Measurements from ENCODE around the gene CDIP1. TPM values are rescaled to one million over a fixed set of nuclear protein-coding genes. Genes with fewer than 3 reads are reported as not detected.

CDIP1 gene
- total RNA-seq, 1 donor from 2014 or later: 6.0 TPM

DNA sequence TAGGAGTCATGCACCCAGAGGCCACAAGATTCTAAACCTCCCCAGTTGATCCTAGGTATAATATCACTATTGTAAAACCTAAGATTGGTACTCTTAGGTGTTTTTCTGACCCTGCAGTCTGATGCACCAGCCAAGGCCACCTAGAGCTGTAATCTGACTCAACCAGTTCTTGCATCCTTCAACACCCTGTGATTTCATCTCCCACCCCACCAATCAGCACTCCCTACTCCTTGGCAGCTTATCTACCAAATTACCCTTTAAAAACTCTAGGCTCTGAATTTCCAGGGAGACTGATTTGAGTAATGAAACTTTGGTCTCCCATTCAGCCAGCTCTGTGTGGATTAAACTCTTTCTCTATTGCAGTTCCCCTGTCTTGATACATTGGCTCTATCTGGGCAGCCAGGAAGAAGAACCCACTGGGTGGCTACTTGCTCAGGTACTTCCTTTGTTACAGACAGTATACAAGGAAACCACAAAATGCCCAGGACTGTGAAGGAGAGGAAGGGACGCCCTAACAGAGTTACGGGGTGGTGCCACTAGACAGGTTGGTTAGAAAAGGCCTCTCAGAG, 1.2 kb upstream of the CDIP1 start:
- no peak for DNase-seq (ENCODE audit: low read depth in 2 of 2)

DNA sequence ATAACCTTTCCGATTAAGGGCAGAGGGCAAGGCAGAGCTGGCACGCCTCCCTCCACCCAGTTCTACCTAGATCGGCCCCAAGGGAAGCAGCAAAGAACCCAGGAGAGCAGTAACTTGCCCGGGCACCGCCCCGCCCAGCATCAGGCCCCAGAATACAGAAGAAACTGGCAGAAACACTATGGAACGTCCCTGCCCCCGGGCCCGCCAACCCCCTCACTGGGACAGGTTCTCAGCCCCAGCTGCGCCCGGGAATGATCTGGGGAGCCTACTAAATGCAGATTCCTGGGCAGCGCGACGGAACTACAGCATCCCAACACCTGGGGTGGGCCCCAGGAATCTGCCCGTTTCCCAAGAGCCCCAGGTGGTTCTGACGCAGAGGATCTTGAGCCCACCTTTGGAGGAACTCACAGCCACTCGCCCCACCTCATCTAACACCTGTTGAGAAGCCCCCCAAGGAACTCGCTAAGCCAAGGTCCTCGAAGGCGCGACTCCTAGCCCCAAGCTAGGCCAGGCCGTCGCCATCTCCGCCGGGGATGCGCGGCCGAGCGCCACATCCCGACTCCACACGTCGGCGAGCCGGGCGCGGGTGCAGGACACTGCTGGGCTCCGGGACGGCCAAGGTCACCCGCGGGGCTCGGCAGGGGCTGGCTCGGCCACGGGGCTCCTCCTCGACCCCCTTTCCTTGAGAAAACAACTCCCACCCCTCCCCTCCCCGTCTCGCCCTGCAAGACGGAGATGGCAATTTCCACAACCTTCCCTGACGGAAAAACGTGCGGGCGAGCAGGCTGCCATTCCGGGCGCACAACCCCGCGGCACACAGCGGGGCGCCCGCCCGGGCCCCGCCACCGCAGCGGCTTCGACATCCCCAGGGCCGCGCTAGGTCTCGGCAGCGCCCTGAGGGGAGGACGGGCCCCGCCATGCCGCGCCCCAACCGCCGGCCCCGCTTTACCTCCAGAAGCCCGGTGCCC, 913 bp downstream of the CDIP1 start:
- DNase-seq (ENCODE audit: low read depth in 2 of 2): peak; percentile 21 to 30

GRCh38 chr16:4536391-4537106, 2.0 kb downstream of the CDIP1 start:
- no peak for DNase-seq (ENCODE audit: low read depth in 2 of 2)

DNA sequence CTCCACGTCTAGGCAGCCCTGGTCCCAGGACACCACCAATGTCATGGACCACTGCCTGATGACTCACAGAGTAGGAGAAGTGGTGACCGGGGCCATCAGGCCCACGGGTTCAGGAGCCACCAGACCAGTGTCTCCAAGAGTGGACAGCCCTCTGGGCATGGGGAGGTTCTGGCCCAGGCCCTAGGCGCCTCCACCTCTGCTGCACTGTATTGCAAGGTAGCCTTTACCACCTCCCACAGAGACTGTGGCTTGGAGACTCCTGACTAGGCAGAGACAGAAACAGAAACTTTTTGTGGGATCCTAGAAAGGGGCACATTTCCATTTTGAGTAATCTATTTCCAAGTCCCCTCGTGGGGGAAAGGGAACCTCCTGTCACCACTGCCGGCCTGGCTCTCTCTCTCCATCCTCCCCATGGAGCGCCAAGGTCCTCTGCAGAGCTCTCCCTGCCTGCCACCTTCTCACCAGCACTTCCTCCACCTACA, 2.9 kb downstream of the CDIP1 start:
- DNase-seq (ENCODE audit: low read depth in 2 of 2): no peak

GRCh38 chr16:4534151-4534790, 4.3 kb downstream of the CDIP1 start:
- DNase-seq (ENCODE audit: low read depth in 2 of 2): peak in 1 of 2 donors; percentile 70

- DNase-seq (ENCODE audit: low read depth in 2 of 2): no peak
Observed at GRCh38 chr16:4533490-4533889, 5.1 kb downstream of the CDIP1 start.

GRCh38 chr16:4532238-4532637, 6.3 kb downstream of the CDIP1 start:
- DNase-seq (ENCODE audit: low read depth in 2 of 2): no peak

- DNase-seq (ENCODE audit: low read depth in 2 of 2): no peak
Observed at GRCh38 chr16:4531811-4532210, 6.8 kb downstream of the CDIP1 start.

DNA sequence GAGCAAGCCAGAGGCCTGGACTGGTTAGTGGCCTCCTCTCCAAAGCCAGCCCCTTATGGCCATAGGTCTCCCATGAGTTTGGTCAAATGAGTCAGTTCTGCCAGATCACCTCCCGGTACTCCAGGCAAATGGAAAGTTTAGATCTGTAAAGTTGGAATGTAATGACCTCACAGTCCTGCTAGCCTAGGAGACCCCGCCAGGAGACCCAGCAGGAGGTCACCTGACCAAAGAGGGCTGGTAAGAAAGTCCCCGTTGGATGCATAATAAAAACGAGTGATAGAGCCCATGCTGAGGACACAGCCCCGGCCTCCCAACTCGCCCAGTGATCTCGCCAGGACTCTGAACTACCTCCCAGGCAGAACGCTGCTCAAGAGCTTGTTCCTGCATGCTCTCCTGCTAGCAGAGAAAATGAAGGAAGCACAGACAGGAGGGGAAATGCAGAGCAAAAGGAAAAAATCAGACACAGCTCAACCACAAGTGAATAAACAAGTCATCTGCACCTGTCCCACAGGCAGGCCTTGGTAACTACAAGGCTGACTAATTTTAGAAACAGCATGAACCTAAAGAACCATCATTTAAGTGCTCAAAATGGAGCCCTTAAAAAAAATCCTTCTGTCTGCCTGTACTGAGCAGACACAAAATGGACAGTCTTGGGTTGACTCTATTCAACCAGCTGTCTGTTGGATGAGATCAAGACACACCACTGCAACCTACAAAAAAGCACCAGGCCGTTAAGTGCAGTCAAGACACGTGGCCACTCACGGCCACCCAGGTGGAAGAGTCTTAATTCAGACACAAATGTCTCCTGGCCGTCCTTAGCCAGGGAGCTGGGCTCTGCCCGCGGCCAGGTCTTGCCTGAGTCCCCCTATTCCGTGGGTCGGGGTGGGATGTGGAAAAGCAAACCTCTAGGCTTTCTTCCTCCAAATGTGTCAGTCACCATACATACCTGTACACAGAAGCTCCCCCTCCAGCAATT, 9.2 kb downstream of the CDIP1 start:
- peak in 1 of 2 donors; percentile 69 for DNase-seq (ENCODE audit: low read depth in 2 of 2)

GRCh38 chr16:4525634-4526277, 12.8 kb downstream of the CDIP1 start:
- no peak for DNase-seq (ENCODE audit: low read depth in 2 of 2)

GRCh38 chr16:4525069-4525468, 13.5 kb downstream of the CDIP1 start:
- DNase-seq (ENCODE audit: low read depth in 2 of 2): no peak

GRCh38 chr16:4524571-4524970, 14.0 kb downstream of the CDIP1 start:
- no peak for DNase-seq (ENCODE audit: low read depth in 2 of 2)

GRCh38 chr16:4523686-4524085, 14.9 kb downstream of the CDIP1 start:
- no peak for DNase-seq (ENCODE audit: low read depth in 2 of 2)

DNA sequence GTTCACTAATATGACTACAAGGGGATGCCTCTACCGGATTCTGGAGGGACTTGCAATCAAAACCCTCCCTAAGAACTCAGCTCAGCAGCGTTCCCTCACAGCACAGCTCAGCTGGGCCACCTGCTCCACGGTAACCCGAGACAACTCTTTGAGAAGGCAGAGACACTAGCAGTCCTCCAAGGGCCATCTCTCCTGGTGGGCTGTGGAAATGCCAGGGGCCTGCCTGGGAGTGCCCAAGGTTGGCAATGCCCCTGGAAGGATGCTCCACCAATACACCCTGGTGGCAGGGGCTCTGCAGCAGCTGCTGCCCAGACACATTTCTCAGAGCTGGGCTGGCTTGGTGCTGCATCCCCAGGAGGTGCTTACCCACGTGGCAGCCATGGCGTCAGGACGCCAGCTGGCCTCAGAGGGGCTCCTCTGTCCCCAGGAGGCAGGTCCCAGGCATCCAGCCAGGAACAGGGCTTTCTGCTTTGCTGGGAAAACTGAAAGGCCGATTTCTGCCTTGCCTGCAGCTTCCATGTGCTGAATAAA, 16.5 kb downstream of the CDIP1 start:
- DNase-seq (ENCODE audit: low read depth in 2 of 2): no peak

DNA sequence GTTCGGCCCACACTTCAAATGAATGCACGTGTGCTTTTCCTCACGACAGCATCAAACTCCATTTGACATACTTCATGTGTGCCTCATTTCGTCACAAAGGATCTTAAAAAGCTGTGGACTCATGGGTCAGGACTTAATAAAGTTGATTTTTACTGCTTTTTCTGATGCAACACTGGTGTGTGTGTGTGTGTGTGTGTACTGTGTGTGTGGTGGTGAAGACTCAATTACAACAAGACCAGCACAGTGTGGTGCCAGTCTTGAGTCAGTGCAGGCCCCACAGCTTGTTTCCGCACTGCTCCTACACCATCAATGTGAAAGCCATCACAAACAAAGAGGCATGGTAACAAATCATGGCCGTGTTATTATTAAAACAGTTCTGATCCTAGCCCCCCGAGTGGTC, 17.7 kb downstream of the CDIP1 start:
- DNase-seq (ENCODE audit: low read depth in 2 of 2): no peak

DNA sequence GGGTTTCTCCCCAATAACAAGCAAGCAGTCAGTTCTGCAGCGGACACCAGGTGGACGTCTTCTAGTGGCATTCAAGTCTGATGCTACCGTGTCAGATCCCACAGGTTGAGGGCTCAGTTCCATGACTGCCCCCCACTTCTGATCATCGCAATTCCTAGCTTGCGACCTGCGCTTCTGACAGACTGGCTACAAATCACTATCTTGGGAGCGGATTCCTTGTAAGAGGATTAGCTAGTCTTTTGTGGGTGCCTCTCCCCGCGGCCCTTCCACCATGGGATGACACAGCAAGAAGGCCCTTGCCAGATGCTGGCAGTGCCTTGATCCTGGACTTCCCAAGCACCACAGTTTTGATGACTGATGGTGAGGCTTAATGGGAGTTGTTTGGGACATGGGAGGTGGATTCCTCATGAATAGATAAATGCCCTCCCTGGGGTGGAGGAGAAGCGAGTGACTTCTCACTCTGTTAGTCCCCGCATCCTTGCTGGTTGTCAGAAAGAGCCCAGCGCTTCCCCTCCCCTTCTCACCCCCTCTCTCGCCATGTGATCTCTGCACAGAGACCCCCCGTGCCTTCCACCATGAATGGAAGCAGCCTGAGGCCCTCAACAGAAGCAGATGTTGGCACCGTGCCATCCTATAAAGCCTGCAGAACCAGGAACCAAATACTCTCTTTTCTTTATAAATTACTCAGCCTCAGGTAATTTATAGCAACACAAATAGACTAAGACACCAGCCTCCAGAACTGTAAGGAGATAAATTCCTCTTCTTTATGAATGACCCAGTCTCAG, 19.1 kb downstream of the CDIP1 start:
- no peak for DNase-seq (ENCODE audit: low read depth in 2 of 2)

- peak; percentile 57 to 74 for DNase-seq (ENCODE audit: low read depth in 2 of 2)
Observed at GRCh38 chr16:4517812-4518680, 20.5 kb downstream of the CDIP1 start.

Data from lung microvascular endothelial cell (primary cell).